Activated CD8-positive, alpha-beta memory T cell treated with anti-CD3 and anti-CD28 coated beads for 36 hours (primary cell): ENCODE measurements around the gene OSBPL3. TPM values are rescaled to one million over a fixed set of nuclear protein-coding genes. Genes with fewer than 3 reads are reported as not detected.
"Not testable (repeated sequence)": the region's sequence is repeated elsewhere in the genome, so short reads cannot be mapped to it uniquely, and the experiment has no call there.

ENCODE experiments used
- CTCF ChIA-PET: fragments of 350-600 bp; sonication (Branson Sonifier 250); formaldehyde crosslinking; loops from one replicate; lab custom pipeline; 2021; ENCODE audit warnings: antibody characterized with exemption; lab: Charles Lee
- POLR2A ChIA-PET: fragments of 350-600 bp; sonication (Branson Sonifier 250); formaldehyde crosslinking; loops from one replicate; lab custom pipeline; 2021; ENCODE audit warnings: antibody characterized with exemption; lab: Charles Lee
- total RNA-seq, 2 experiments: library from RNA; stranded (reverse); gene quantifications; one replicate each; pipeline ENCODE4 v1.2.3, GENCODE V29; 2021

OSBPL3 gene
- total RNA-seq, 2 experiments from 2014 or later, result 74.0 to 74.3 TPM

DNA sequence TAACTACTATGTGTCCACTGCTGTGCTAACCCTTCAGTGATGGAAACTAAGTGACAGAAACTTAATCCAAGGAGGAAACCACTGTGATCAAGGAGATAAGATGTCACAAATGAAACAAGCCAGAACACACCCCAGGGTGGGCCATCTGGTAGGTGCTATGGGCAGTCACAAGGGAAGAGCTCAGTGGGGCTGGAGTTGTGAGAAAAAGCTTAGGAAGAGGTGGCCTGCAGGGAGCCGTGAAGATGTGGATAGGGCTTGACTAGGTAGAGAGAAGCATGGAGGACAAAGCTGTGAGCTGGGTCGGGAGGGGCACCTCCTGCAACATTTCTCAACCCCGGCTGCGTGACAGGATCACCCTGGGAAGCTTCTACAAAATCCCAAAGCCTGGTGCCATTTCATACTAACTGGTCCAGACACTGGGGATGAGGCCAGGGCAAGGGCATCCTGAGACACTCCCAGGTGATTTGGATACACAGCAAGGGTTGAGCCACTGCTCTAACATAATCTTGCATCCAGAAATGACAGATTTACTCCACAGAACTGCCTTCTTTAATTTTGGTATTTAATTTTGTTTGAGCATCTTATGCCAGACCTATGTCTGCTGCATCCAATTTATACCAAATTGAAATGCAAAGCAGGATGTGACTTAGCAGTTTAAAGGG lies 69.3 kb downstream of the OSBPL3 start:
- CTCF ChIA-PET, result interaction anchor here (1.1 to 2.9 kb wide), 4 partner anchors 15 to 183 kb away, joined by 3 to 21 read pairs (median 6); partner anchors contain the start of gene OSBPL3
- POLR2A ChIA-PET, result interaction anchor here (0.5 kb wide), 1 partner anchor 69 kb away, joined by 3 read pairs; no protein-coding TSS in a partner anchor

DNA sequence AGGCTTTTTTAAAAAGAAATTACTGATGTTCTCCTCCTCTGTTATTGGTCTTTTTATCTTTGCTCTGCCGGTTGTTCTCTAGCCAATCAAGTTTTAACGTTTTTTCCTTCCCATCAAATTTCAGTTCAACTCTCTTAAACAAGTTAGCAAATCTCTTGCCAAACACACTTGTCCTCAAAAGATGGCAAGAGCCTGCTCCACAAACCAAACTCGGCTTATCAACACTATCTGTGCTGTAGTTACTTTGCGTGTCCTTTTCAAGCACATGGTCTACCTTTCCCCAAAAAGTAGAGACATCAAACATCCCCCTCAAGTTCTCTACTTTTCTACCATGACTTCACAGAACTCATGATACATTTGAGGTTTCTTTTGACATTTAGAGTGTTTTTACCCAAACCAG lies 71.3 kb downstream of the OSBPL3 start:
- POLR2A ChIA-PET, result interaction anchor here (1.3 kb wide), 1 partner anchor 71 kb away, joined by 4 read pairs; the partner anchor contains the start of gene OSBPL3
- CTCF ChIA-PET, result interaction anchor here (0.6 to 2.9 kb wide), 2 partner anchors 41 to 72 kb away, joined by 3 to 21 read pairs; partner anchors contain the start of gene OSBPL3

DNA sequence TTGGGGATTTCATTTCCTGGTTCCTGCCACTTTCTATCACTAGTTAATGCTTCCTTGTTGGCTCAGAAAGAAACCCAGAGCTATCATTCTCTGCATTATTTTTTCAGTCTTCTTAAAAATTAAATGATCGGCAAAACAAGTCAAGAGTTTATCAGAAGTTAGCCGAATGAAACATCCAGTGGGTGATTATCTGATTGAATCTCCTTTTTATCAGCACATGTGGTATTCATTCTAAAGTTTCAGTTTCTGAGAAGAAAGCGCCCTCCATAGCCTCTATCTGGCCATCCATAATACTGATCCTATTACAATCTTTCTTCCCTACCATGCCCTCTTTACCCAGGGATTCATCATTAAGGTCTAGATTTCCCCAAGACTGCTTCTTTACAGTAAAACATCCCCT lies 71.8 kb downstream of the OSBPL3 start:
- ChIA-PET POLR2A (interaction anchor here (1.3 kb wide), 1 partner anchor 72 kb away, joined by 4 read pairs; the partner anchor contains the start of gene OSBPL3), CTCF (interaction anchor here (0.6 to 1.6 kb wide), 2 partner anchors 9 to 40 kb away, joined by 3 to 4 read pairs; no protein-coding TSS in a partner anchor)

GRCh38 chr7:24907311-24907886 lies 72.6 kb downstream of the OSBPL3 start:
- POLR2A ChIA-PET, result interaction anchor here (0.6 kb wide), 1 partner anchor 96 kb away, joined by 6 read pairs; no protein-coding TSS in a partner anchor
- CTCF ChIA-PET, result interaction anchor here (1.0 to 1.6 kb wide), 2 partner anchors 8 to 72 kb away, joined by 3 to 4 read pairs; no protein-coding TSS in a partner anchor

DNA sequence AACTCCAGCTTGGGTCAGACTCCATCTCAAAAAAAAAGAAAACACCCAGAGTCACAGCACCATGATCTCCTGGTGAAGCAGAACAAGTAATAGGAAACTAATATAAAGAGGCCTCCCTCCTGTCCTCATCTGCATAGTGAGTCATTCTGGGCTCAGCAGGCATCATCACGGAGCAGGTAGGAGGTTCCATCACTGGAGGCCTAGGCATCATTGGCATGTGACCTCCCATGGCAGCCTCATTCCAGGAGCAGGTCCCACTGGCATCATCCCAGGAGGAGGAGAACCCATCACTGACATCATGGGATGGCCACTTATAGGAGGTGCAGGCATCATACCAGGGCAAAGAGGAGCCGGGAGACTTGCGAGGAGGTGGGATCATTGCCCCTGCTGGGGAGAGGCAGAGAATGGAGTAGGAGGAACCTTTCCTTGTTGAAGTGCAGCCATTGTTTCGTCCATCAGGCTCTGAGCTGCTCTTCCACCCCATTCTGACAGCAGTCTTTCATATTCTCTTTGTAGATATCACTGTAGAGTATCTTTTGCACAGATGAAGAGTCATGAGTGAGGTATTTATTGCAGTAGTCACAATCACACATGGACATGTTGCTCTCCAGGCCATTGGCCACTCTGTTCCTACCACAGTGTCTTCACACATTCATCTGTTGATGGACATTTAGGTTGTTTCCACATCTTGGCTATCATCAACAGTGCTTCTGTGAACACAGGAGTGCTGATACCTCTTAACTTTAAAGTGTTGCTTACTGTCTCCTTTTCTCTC lies 73.8 kb downstream of the OSBPL3 start:
- POLR2A ChIA-PET, result no interaction called here
- CTCF ChIA-PET, result no interaction called here

DNA sequence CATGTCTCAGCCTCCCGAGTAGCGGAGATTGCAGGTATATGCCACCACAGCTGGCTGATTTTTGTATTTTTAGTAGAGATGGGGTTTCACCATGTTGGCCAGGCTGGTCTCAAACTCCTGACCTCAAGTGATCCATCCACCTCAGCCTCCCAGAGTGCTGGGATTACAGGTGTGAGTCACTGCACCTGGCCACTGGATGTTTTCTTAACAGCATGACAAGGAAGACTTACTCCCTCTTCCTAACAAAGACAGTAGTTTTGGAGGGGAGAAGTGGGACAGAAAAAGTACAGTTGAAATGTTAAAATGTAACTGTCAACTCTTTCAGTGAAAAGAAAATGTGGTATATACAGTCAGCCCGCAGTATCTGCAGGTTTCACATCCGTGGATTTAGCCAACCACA lies 76.0 kb downstream of the OSBPL3 start:
- POLR2A ChIA-PET, result not testable (repeated sequence)
- CTCF ChIA-PET, result interaction anchor here (0.7 kb wide), 2 partner anchors 53 to 90 kb away, joined by 3 to 4 read pairs; no protein-coding TSS in a partner anchor

- ChIA-PET POLR2A (no interaction called here), CTCF (interaction anchor here (0.7 kb wide), 1 partner anchor 90 kb away, joined by 3 read pairs; no protein-coding TSS in a partner anchor)
Observed at GRCh38 chr7:24903559-24903958, 76.4 kb downstream of the OSBPL3 start.

- POLR2A ChIA-PET, result no interaction called here
- CTCF ChIA-PET, result no interaction called here
Observed at GRCh38 chr7:24902931-24903330, 77.0 kb downstream of the OSBPL3 start.

DNA sequence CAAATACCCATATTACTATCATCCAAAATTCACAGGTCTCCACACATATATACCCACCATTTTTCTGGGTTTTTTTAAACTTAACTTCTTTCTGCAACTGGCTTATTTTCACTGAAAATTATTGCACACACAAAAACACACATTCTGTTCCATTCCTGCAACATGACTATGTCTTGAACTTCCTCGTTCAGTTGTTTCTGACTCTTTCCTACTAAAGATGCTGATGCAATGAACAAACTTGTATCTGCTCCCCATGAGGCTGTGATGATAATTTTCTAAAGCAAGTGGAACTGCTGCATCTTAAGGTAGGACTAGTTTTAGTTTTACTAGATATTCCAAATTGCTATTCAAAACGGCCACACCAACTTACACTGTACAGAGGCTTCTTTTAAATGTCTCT lies 77.7 kb downstream of the OSBPL3 start:
- CTCF ChIA-PET, result no interaction called here
- POLR2A ChIA-PET, result no interaction called here

DNA sequence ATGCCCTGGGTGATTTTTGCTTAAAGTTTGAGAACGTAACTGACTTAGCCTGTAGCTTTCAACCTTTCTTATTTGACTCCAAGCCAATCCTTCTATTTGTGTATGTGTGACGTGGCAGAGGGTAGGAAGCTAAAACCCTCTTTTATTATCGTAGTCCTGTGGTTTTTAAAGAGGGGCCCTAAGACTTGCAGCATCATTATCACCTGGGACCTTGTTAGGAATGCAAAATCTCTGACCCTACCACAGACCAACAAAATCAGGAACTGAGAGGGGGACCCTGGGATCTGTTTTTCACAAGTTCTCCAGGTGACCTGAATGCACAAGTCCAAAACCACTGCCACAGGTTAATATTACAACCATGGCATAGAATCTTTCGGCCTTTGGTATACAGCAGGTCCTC lies 80.1 kb downstream of the OSBPL3 start:
- ChIA-PET POLR2A (no interaction called here), CTCF (interaction anchor here (1.4 kb wide), 1 partner anchor 7 kb away, joined by 4 read pairs; no protein-coding TSS in a partner anchor)

DNA sequence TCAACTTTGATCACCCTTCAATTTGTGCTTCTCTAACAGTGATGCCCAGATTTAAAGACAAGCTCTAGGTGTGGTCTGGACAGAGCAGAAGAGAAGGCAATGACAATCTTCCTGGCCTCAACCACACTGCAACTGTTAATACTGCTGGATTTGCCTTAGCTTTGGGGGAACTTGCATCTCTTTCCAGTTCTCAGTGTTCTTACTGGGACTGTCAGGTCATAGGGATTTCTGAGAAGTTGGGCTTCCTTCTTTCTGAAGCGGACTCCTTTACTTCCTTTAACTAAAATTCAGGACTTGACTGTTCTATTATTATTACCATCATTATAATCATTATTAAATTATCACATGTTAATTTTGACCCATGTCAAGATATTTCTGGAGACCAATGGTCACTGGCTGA lies 80.8 kb downstream of the OSBPL3 start:
- ChIA-PET CTCF (interaction anchor here (1.4 kb wide), 1 partner anchor 8 kb away, joined by 4 read pairs; no protein-coding TSS in a partner anchor), POLR2A (no interaction called here)

- ChIA-PET POLR2A (no interaction called here), CTCF (interaction anchor here (1.4 to 1.6 kb wide), 2 partner anchors 9 to 78 kb away, joined by 4 read pairs; no protein-coding TSS in a partner anchor)
Observed at GRCh38 chr7:24898691-24899090, 81.3 kb downstream of the OSBPL3 start.

DNA sequence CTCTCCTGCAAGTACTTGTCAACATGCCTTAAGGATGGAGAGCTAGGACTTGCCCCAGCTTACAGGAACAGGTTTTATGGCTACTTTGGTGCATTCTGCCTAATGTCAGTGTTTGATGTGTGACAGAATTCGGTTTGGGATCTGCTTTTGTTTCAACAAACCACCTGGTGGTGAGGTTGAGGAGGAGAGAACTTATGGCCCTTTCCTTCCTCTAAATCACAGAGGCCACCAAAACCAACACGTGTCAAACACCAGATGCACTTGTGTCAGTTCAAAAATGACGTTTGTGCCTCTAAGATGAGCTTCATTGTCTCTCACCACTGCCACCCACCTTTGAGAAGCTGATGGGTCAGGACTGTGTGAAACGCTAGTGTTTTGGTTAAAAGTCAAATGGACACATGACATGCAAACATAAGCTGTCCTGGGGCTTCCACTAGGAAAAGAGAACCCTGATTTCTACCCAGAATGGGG lies 83.9 kb downstream of the OSBPL3 start:
- ChIA-PET CTCF (interaction anchor here (0.7 to 2.4 kb wide), 5 partner anchors 12 to 84 kb away, joined by 3 to 8 read pairs (median 5); partner anchors contain the start of gene OSBPL3), POLR2A (no interaction called here)

DNA sequence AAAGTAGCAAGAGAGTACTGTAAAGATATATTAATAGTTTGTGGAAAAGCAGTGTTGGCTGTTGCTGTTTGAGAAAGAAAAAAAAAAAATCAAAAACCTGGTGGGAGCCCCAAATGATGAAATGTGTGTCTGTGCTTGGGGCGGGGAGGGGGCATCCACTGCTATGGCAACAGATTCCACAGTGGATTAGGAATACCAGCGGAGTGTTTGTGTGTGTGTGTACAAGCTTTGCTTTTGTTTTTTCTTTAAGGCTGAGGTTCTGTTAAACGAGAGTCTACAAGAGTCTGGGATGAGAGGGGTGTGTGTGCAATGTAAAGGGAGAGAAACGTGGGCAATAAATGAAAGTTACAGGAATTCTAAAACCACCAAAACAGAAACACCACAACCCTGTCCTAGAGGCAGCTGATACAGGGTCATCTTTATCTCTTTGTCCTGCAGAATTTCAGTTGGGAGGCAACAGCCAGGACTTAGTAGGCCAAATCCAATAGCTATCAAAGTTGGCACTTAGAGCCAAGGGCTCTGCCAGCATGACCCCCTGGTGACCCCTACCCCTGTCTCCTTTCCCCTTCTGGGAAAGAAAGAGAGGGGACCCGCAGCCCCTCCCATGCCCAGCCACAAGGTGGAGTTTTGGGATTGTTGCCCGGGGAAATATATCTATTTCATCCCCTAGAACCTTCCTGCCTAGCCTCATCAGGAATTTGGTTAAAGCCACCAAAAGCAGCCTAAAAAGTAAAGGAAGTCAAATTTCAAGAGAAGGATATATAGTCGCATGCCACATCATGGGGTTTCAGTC lies 85.4 kb downstream of the OSBPL3 start:
- ChIA-PET CTCF (interaction anchor here (1.1 kb wide), 1 partner anchor 12 kb away, joined by 3 read pairs; no protein-coding TSS in a partner anchor), POLR2A (no interaction called here)

GRCh38 chr7:24891311-24891735 lies 88.7 kb downstream of the OSBPL3 start:
- ChIA-PET CTCF (interaction anchor here (0.6 to 0.8 kb wide), 2 partner anchors 23 to 88 kb away, joined by 3 read pairs; no protein-coding TSS in a partner anchor), POLR2A (interaction anchor here (0.9 kb wide), 1 partner anchor 57 kb away, joined by 3 read pairs; no protein-coding TSS in a partner anchor)

DNA sequence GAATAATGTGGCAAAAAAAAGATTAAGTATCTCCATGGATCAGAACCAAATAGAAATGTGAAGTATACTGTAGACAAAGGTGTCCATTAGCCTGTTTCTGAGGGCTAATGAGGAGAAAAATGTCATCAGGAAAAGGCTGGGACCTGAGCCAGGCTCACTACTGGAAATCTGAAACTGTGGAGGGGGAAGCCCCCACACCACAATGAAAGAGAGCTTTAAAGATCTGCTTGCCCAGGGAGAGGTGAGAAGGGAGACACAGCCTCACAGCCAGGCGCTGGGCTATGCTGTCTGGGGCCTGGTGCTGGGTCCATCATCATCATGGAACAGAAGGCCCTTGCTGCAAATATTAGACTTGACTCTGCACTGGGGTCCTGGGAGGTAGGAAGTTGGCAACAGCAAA lies 90.4 kb downstream of the OSBPL3 start:
- CTCF ChIA-PET, result no interaction called here
- POLR2A ChIA-PET, result no interaction called here

DNA sequence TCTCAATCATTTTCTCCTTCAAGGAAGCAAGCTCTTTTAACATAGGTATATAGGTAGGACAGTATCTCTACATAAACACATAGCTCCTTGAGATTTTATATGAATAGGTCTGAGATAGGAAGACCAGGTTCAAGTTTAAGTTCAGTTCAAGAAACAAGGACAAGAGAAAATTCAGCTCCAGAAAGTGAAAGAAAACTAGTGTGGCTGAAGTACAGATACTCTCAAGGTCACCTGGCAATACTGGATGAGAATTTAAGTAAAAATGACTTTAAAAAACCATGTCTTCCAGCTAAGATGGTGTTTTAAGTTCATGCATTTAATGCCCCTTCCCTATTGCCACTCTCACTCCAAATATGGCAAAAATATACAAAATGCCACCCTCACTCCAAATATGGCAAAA lies 91.3 kb downstream of the OSBPL3 start:
- CTCF ChIA-PET, result interaction anchor here (0.9 to 1.1 kb wide), 2 partner anchors 13 to 91 kb away, joined by 3 to 4 read pairs; partner anchors contain the start of gene OSBPL3
- POLR2A ChIA-PET, result no interaction called here

DNA sequence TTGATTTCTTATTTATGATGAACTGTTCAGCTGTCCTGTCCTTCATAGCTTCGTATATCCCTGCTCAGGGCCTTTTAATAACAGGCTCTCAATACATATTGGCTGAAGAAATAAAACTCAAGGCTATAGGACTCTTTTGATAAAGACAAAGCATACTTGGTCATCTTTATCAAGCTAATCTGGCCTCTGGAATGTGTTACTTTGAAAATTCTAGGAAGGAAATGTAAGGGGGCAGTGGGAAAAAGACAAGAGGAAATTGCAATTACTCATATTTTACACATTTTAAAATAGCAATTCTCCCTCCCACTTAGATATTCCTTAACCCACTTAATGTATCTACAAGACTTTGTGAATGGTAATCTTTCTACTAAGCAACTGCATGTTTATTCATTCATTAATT lies 94.3 kb downstream of the OSBPL3 start:
- POLR2A ChIA-PET, result no interaction called here
- CTCF ChIA-PET, result interaction anchor here (1.2 kb wide), 1 partner anchor 96 kb away, joined by 3 read pairs; no protein-coding TSS in a partner anchor
